Astrocyte of the spinal cord (primary cell): ENCODE results near the gene PPP1R1A.

Experiments used
- DNase-seq: peaks from one replicate; pipeline ENCODE4 v3.0.0; 2011; ENCODE audit warnings: low read depth, low spot score
- H3K4me3 ChIP-seq: 2 replicates; pipeline ENCODE4 v1.5.1; 2011; ENCODE audit warnings: low read depth, mild to moderate bottlenecking, low read length, moderate library complexity
- in situ Hi-C: cut with HindIII; loops from 2 replicates; pipeline ENCODE4 v1.10.0; 2017; ENCODE audit warnings: low sequenced_read_pairs
- TF ChIP-seq, protein P1 (sequence below): IDR thresholded peaks from 2 replicates; pipeline ENCODE4 v1.5.1; 2012; ENCODE audit warnings: low read depth, mild to moderate bottlenecking, low read length, inconsistent platforms

Gene PPP1R1A

DNA sequence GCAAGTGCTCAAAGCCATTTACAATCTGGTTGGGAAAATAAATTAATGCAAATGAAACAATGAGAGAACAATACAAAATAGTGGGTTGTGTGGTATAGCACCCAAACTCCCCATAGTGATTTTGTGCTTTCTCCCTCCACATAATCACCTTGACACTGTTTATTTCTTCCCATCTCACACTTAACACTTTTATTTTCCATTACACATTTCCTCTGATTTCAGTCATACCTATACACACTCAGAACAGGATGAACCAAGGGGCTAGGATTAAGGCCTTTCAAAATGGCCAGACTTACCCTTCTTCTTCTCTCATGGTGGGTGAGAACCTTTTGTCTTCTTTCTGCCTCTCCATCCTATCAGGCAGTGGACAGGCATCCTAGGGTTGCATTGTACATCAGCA lies 53.0 kb downstream of the PPP1R1A start:
- in situ Hi-C loops, result no loop called here
- TF ChIP-seq, protein P1, sequence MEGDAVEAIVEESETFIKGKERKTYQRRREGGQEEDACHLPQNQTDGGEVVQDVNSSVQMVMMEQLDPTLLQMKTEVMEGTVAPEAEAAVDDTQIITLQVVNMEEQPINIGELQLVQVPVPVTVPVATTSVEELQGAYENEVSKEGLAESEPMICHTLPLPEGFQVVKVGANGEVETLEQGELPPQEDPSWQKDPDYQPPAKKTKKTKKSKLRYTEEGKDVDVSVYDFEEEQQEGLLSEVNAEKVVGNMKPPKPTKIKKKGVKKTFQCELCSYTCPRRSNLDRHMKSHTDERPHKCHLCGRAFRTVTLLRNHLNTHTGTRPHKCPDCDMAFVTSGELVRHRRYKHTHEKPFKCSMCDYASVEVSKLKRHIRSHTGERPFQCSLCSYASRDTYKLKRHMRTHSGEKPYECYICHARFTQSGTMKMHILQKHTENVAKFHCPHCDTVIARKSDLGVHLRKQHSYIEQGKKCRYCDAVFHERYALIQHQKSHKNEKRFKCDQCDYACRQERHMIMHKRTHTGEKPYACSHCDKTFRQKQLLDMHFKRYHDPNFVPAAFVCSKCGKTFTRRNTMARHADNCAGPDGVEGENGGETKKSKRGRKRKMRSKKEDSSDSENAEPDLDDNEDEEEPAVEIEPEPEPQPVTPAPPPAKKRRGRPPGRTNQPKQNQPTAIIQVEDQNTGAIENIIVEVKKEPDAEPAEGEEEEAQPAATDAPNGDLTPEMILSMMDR, result no peak
- no peak overlapping the region for H3K4me3 ChIP-seq
- no peak for DNase-seq

DNA sequence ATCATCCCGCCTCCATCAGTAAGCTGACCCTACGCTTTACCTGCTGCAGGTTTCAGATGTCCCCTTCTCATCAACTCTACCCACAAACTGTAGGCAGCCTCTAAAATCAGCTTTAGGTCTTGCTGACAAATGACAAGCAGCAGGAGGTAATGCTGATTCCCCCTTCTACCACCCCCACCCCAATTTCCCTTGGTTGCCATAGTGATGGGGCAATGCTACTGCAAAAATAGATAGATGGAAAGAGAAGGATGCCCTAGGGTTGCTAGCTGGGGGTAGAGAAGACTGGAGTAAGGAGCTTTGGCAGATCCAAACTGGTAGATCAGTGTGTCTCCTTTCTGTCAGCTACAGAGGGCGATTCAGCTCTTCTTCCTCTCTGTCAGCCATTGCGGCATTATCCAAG lies 58.9 kb downstream of the PPP1R1A start:
- in situ Hi-C loops, result no loop called here
- no peak for DNase-seq
- TF ChIP-seq, protein P1, result no peak
- no peak overlapping the region for H3K4me3 ChIP-seq
